Keratinocyte (primary cell): Measurements from ENCODE around the gene TBC1D25. TPM values are rescaled to one million over a fixed set of nuclear protein-coding genes. Genes with fewer than 3 reads are reported as not detected.

Source experiments
- DNase-seq: peaks from one replicate; pipeline ENCODE4 v3.0.0-alpha.2; 2011; ENCODE audit warnings: low read depth, missing footprints, low spot score
- FAIRE-seq: peaks from 2 replicates; lab custom pipeline; 2011; peaks lifted over from hg19 to GRCh38; lab: Jason Lieb, UNC
- H2AFZ ChIP-seq: 2 replicates; pipeline ENCODE4 v1.6.0; 2012; ENCODE audit warnings: low read length, control low read depth, inconsistent platforms; ENCODE audit not compliant: control insufficient read depth
- H3K27ac ChIP-seq: 2 replicates; pipeline ENCODE4 v1.5.1; 2011; ENCODE audit warnings: low read length; ENCODE audit not compliant: control insufficient read depth, insufficient read depth
- H3K27me3 ChIP-seq: 3 replicates; pipeline ENCODE4 v1.6.0; 2011; ENCODE audit warnings: low read length; ENCODE audit not compliant: control insufficient read depth, insufficient read depth; ENCODE audit errors: extremely low read depth
- H3K36me3 ChIP-seq, 2 experiments: 2 replicates in 1 of 2; 3 replicates in 1 of 2; pipeline ENCODE4 v1.5.1; 2011; ENCODE audit warnings: low read length in 2 of 2, mild to moderate bottlenecking in 1 of 2; ENCODE audit not compliant: control insufficient read depth in 2 of 2, insufficient read depth in 2 of 2; ENCODE audit errors: extremely low read depth in 1 of 2
- H3K4me1 ChIP-seq: 3 replicates; pipeline ENCODE4 v1.5.1; 2011; ENCODE audit warnings: low read length; ENCODE audit not compliant: control insufficient read depth, insufficient read depth; ENCODE audit errors: extremely low read depth
- H3K4me2 ChIP-seq: 3 replicates; pipeline ENCODE4 v1.6.0; 2011; ENCODE audit warnings: low read depth, low read length; ENCODE audit not compliant: control insufficient read depth, insufficient read depth; ENCODE audit errors: extremely low read depth
- H3K4me3 ChIP-seq, 3 experiments: fragments of 200-600 bp in 1 of 3; sonication (generic) in 1 of 3; 2 replicates in 2 of 3; 3 replicates in 1 of 3; pipeline ENCODE4 v1.5.1; 2011 to 2016; ENCODE audit warnings: low read length in 3 of 3, mild to moderate bottlenecking in 3 of 3, control low read depth in 2 of 3, inconsistent platforms in 1 of 3, low read depth in 1 of 3, mixed read lengths in 1 of 3, mixed run types in 1 of 3, moderate library complexity in 1 of 3; ENCODE audit not compliant: control insufficient read depth in 2 of 3, insufficient read depth in 2 of 3; ENCODE audit errors: extremely low read depth in 1 of 3
- H3K79me2 ChIP-seq: 2 replicates; pipeline ENCODE4 v1.6.0; 2012; ENCODE audit warnings: low read length; ENCODE audit not compliant: control insufficient read depth, insufficient read depth
- H3K9ac ChIP-seq: 3 replicates; pipeline ENCODE4 v1.6.0; 2011; ENCODE audit warnings: low read length; ENCODE audit not compliant: control insufficient read depth, insufficient read depth; ENCODE audit errors: extremely low read depth
- H3K9me1 ChIP-seq: 3 replicates; pipeline ENCODE4 v1.6.0; 2011; ENCODE audit warnings: low read length; ENCODE audit not compliant: control insufficient read depth, insufficient read depth; ENCODE audit errors: extremely low read depth
- H3K9me3 ChIP-seq: 2 replicates; pipeline ENCODE4 v1.5.1; 2012; ENCODE audit warnings: low read depth, low read length; ENCODE audit not compliant: control insufficient read depth
- H4K20me1 ChIP-seq: 3 replicates; pipeline ENCODE4 v1.6.0; 2011; ENCODE audit warnings: low read length; ENCODE audit not compliant: control insufficient read depth, insufficient read depth; ENCODE audit errors: extremely low read depth
- EZH2 ChIP-seq: IDR thresholded peaks from one replicate; pipeline ENCODE4 v1.6.1; 2012; ENCODE audit warnings: inconsistent platforms, mild to moderate bottlenecking, low read length, moderate library complexity
- dilution Hi-C: fragments of 300-500 bp; cut with MboI; formaldehyde crosslinking; loops from one replicate; pipeline ENCODE4 v1.7.0; 2020; ENCODE audit warnings: low sequenced_read_pairs; ENCODE audit not compliant: extremely low pct_ligation_motif_present
- polyA plus RNA-seq, 5 experiments: library from polyadenylated mRNA; depleted of rRNA in 3 of 5; stranded (reverse) in 3 of 5; stranded (forward) in 1 of 5; unstranded in 1 of 5; fragments of >200 nt; gene quantifications; 1 replicate in 1 of 5; 2 replicates in 3 of 5; 3 replicates in 1 of 5; pipeline versions ENCODE4 v1.2.1 to v1.2.3, GENCODE V29; 2011 to 2012; ENCODE audit warnings: missing spikeins in 2 of 5, low read depth in 1 of 5, low replicate concordance in 1 of 5
- TF ChIP-seq, protein P1 (sequence below), 3 experiments: IDR thresholded peaks in 1 of 3; conservative IDR thresholded peaks in 1 of 3; optimal IDR thresholded peaks in 1 of 3; 2 replicates in 2 of 3; 3 replicates in 1 of 3; pipeline versions ENCODE3 to v1.5.1; 2011; ENCODE audit warnings: low read length in 3 of 3, mild to moderate bottlenecking in 3 of 3, moderate library complexity in 2 of 3, control low read depth in 1 of 3, inconsistent platforms in 1 of 3; ENCODE audit not compliant: insufficient read depth in 2 of 3; ENCODE audit errors: extremely low read depth in 1 of 3

Gene TBC1D25
- polyA plus RNA-seq, 1 donor (not counting 4 experiments of a cell fraction or from before 2014, with no cell fraction given) = 9.2 TPM

DNA sequence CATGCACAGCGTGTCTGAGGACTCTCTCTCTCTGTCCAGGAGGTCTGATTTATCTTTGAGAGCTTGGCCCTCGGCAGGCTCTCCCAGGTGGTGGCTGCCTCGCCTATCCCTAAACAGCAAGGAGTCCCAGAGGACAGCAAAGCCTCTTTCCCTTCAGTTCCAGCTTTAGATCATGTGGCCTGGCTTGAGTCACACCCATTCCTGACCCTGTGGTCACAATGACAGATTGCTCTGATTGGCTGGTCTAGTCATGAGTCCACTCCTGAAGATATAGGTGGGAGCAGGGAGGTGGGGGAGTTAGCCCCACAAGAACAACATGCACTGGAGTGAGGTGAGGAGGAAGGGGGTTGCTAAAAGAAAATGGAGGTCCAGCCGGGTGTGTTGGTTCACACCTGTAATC, 42.9 kb upstream of the TBC1D25 start:
- Histone ChIP-seq H3K4me1 (peaks cover 26% of the 10 kb centered on the region), H2AFZ (no peak overlapping the region), H3K4me2 (no peak overlapping the region), H3K36me3 (no peaks in the 10 kb centered on the region), H4K20me1 (no peaks in the 10 kb centered on the region), H3K27me3 (no peaks in the 10 kb centered on the region), H3K27ac (no peak overlapping the region), H3K79me2 (no peaks in the 10 kb centered on the region), H3K9ac (no peak overlapping the region), H3K9me3 (no peaks in the 10 kb centered on the region), H3K4me3 (no peak overlapping the region), H3K9me1 (no peaks in the 10 kb centered on the region)
- DNase-seq (no peak), FAIRE-seq (no peak)
- TF ChIP-seq, protein P1, sequence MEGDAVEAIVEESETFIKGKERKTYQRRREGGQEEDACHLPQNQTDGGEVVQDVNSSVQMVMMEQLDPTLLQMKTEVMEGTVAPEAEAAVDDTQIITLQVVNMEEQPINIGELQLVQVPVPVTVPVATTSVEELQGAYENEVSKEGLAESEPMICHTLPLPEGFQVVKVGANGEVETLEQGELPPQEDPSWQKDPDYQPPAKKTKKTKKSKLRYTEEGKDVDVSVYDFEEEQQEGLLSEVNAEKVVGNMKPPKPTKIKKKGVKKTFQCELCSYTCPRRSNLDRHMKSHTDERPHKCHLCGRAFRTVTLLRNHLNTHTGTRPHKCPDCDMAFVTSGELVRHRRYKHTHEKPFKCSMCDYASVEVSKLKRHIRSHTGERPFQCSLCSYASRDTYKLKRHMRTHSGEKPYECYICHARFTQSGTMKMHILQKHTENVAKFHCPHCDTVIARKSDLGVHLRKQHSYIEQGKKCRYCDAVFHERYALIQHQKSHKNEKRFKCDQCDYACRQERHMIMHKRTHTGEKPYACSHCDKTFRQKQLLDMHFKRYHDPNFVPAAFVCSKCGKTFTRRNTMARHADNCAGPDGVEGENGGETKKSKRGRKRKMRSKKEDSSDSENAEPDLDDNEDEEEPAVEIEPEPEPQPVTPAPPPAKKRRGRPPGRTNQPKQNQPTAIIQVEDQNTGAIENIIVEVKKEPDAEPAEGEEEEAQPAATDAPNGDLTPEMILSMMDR (optimal IDR thresholded peaks at IDR 0.05 in 1 of 3, IDR thresholded peaks at IDR 0.05 in 1 of 3, conservative IDR thresholded peaks at IDR 0.05 in 1 of 3; ENCODE audit: extremely low read depth in 1 of 3, insufficient read depth in 2 of 3, low read length in 3 of 3) = no peak
- TF ChIP-seq EZH2 = no peak
- dilution Hi-C loops = no loop called here

DNA sequence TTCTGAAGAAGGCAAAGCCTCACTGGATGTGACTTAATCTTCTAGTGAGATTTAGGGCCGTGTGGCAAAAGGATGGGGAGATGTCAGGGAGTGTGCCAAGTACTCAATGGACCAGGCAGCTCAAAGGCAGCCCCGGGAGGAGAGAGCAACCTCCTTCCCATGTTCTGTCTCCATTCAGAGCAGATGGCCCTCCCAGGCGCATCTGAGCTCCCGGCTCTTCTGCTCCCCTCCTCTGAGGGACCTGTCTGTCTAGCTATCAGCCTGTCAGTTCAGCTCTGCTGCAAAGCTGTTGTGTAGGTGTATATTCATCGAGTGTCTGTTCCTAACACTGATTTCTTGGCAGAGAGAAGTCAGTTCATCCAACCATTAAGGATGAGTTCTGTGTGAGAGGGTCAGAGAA, 41.6 kb upstream of the TBC1D25 start:
- Histone ChIP-seq H3K4me3 (no peak overlapping the region), H3K9ac (no peak overlapping the region), H3K27me3 (no peaks in the 10 kb centered on the region), H3K36me3 (no peaks in the 10 kb centered on the region), H3K27ac (peak overlapping the region; percentile 3), H3K9me1 (no peaks in the 10 kb centered on the region), H3K79me2 (no peaks in the 10 kb centered on the region), H3K4me2 (peak overlapping the region; percentile 6), H3K9me3 (no peaks in the 10 kb centered on the region), H3K4me1 (peaks cover 14% of the 10 kb centered on the region), H2AFZ (no peak overlapping the region), H4K20me1 (no peaks in the 10 kb centered on the region)
- FAIRE-seq = no peak
- TF ChIP-seq EZH2 = no peak
- TF ChIP-seq, protein P1 (optimal IDR thresholded peaks at IDR 0.05 in 1 of 3, IDR thresholded peaks at IDR 0.05 in 1 of 3, conservative IDR thresholded peaks at IDR 0.05 in 1 of 3; ENCODE audit: extremely low read depth in 1 of 3, insufficient read depth in 2 of 3, low read length in 3 of 3) = no peak
- dilution Hi-C loops = no loop called here
- DNase-seq = no peak
